Mucosa of descending colon (tissue), 3 donors: ENCODE data around the gene SLC4A8. TPM values are rescaled to one million over a fixed set of nuclear protein-coding genes. Genes with fewer than 3 reads are reported as not detected.

ENCODE experiments used
- ATAC-seq: fragments of 200-7000 bp; cut with Tn5 transposase; one replicate; pipeline ENCODE4 v1.9.1; 2020; ENCODE audit warnings: mild to moderate bottlenecking, moderate library complexity
- DNase-seq, 3 donors: peaks; one replicate each; pipeline ENCODE4 v3.0.0-alpha.2; 2020
- H3K36me3 ChIP-seq: fragments of 200-600 bp; one replicate; pipeline ENCODE4 v1.8.0; 2021; ENCODE audit warnings: low read depth, mild to moderate bottlenecking
- H3K4me1 ChIP-seq: fragments of 200-600 bp; one replicate; pipeline ENCODE4 v1.8.0; 2021; ENCODE audit warnings: low read depth, mild to moderate bottlenecking
- H3K4me3 ChIP-seq: fragments of 200-600 bp; one replicate; pipeline ENCODE4 v1.8.0; 2021; ENCODE audit warnings: mild to moderate bottlenecking
- H3K9me3 ChIP-seq: fragments of 200-600 bp; one replicate; pipeline ENCODE4 v1.8.0; 2021; ENCODE audit warnings: mild to moderate bottlenecking
- CTCF ChIP-seq: fragments of 200-600 bp; IDR thresholded peaks from one replicate; pipeline ENCODE4 v1.8.0; 2022; ENCODE audit warnings: antibody characterized with exemption, mild to moderate bottlenecking
- intact Hi-C, 2 donors: fragments of 100-400 bp; cut with DNase I in 1 of 2; cut with micrococcal nuclease in 1 of 2; formaldehyde crosslinking; loops; one replicate each; pipeline versions ENCODE4 v1.11.0 to v1.11.1; 2022; cut with DNase I, micrococcal nuclease
- total RNA-seq, 3 donors: library from RNA; stranded (reverse); fragmentation: NEBNext Ultra II Directional in 2 of 3; extraction: Animal tissue kit (Norgen Biotek cat#: 25700) in 2 of 3; gene quantifications; one replicate each; pipeline versions ENCODE4 v1.2.1 to v1.2.4, GENCODE V29; 2021 to 2023
- donor health status: DM: no; HTN: no; CAD: no; lungs with moderate emphysema.
- donor health status: DM: no; HTN: no; CAD: no.
- donor health status: DM: no; HTN: yes; CAD: no.

The SLC4A8 gene
- total RNA-seq, 3 donors from 2014 or later, result 0.84 to 1.8 (median 1.5) TPM

- no peaks in the 10 kb centered on the region for H3K36me3 ChIP-seq
- DNase-seq, result no peak
- H3K4me3 ChIP-seq, result no peak overlapping the region
- no peak for ATAC-seq
- TF ChIP-seq CTCF, result no peak
- H3K4me1 ChIP-seq, result no peaks in the 10 kb centered on the region
- intact Hi-C loops, result no loop called here
- no peaks in the 10 kb centered on the region for H3K9me3 ChIP-seq
Measured at GRCh38 chr12:51413791-51414190, 10.8 kb upstream of the SLC4A8 start.

GRCh38 chr12:51415931-51416330, 8.7 kb upstream of the SLC4A8 start:
- Histone ChIP-seq H3K36me3 (no peaks in the 10 kb centered on the region), H3K9me3 (no peaks in the 10 kb centered on the region), H3K4me3 (no peak overlapping the region), H3K4me1 (no peaks in the 10 kb centered on the region)
- no peak for TF ChIP-seq CTCF
- no peak for DNase-seq
- intact Hi-C loops, result no loop called here
- no peak for ATAC-seq

GRCh38 chr12:51417826-51418225, 6.8 kb upstream of the SLC4A8 start:
- intact Hi-C loops, result no loop called here
- Histone ChIP-seq H3K4me3 (no peak overlapping the region), H3K9me3 (no peaks in the 10 kb centered on the region), H3K4me1 (no peaks in the 10 kb centered on the region), H3K36me3 (no peaks in the 10 kb centered on the region)
- DNase-seq (no peak), ATAC-seq (no peak)
- TF ChIP-seq CTCF, result no peak

GRCh38 chr12:51419425-51420193, 5.0 kb upstream of the SLC4A8 start:
- no peak for ATAC-seq
- H3K4me3 ChIP-seq, result no peak overlapping the region
- no peaks in the 10 kb centered on the region for H3K36me3 ChIP-seq
- intact Hi-C loops, result loop anchor here (5.0 to 10.0 kb wide), 3 partner anchors 113 to 403 kb away; no protein-coding TSS in a partner anchor
- no peak for DNase-seq
- no peaks in the 10 kb centered on the region for H3K4me1 ChIP-seq
- H3K9me3 ChIP-seq, result no peaks in the 10 kb centered on the region
- no peak for TF ChIP-seq CTCF

- ATAC-seq, result peak; percentile 78
- TF ChIP-seq CTCF, result no peak
- Histone ChIP-seq H3K4me3 (no peak overlapping the region), H3K4me1 (no peaks in the 10 kb centered on the region), H3K36me3 (no peaks in the 10 kb centered on the region), H3K9me3 (no peaks in the 10 kb centered on the region)
- intact Hi-C loops, result loop anchor here (5.0 to 10.0 kb wide), 3 partner anchors 111 to 401 kb away; no protein-coding TSS in a partner anchor
- peak in 2 of 3 donors; percentile 40 to 76 for DNase-seq
Measured at GRCh38 chr12:51421266-51421884, 3.3 kb upstream of the SLC4A8 start.
